Measurements from ENCODE around the gene LGI2.
A peak's percentile ranks its signal among the peaks of the same experiment; 100 is the strongest.
"Not testable (repeated sequence)": the region's sequence is repeated elsewhere in the genome, so short reads cannot be mapped to it uniquely, and the experiment has no call there.

Gene LGI2

DNA sequence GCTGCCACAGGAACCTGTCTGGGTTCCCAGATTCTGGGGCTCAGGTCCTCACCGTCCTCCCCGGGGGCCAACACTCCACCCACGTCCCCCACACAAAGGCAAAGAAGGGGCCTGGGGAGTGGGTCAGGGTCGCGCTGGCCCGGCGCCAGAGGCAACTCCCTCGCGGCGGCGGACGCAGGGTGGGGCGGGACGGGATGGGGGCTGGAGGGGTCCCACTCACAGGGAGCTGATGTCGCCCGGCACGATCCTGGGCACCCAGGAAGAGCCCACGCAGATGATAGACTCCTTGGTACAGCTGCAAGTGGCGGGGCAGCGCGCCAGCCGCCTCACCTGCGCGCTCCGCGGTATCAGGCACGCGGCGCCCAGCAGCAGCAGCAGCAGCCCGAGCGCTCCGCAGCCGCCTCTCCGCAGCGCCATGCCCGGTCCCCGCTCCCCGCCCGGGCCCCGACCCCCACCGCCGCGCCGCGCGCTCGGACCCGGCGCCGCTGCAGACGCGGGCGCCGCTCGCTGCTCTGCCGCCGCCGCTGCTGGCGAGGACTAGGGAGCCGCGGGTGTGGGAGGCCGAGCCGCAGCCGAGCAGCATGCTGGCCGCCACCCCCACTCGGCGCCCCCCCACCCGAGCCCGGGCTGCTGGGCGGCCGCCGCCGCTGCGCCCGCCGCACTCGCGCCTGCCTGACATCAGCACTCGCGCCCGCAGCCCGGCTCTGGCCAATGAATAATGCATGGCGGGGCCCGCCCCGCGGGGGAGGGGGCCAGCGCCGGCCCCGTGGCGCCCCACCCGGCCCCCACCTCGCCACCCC, at the start of gene LGI2:
LGI2 (minus strand) TSS at position 670 of the 800 bp plus-strand sequence; CDS start at position 417, 253 bp downstream.
- peak; percentile 67 for DNase-seq

DNA sequence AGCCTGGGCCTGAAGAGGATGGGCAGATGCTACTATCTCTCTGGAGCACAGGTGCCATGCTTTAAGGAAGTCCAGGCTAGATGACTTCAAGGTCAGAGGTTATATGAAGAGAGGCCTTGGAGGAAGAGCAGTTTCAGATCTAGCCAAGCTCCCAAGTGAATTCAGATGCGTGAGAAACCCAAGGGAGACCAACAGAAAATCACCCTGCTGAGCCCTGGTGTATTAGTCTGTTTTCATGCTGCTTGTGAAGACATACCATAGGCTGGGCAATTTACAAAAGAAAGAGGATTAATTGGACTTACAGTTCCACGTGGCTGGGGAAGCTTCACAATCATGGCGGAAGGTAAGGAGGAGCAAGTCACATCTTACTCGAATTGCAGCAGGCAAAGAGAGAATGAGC, 47.8 kb upstream of the LGI2 start:
- no peak for DNase-seq

DNA sequence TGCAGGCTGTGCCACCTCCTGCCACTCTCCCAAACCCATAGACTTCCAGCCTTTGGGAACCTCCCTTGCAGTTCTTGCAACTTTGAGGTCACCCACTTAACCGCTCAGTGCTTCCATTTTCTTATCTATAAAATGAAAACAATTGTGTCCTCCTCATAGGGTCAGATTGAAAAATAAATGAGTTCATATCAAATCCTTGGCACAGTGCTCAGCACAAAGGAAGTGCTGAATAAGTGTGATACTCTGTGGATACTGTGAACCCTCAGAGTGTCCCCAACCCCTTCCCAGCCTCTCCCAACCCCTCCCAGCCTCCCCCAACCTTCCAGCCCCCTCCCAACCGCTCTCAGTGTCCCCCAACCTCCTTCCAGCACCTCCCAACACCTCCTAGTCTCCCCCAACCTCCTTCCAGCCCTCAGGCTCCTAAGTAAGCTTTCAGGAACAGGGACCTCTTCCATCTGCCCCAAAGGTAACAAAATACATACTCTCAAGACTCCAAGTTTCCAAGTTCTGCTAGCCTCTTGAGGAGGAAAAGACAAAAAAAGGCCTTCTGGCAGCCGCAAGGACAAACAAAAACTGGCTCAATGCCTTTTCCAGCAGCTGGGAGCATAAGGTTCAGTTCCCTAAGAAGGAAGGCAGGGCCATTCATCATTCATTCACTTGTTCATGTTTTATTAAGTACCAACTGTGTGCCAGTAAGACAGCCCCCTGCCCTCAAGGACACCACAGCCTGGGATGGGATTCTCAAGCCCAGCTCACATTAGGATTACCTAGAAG, 46.1 kb upstream of the LGI2 start:
- DNase-seq, result no peak

GRCh38 chr4:25075851-25076250, 45.1 kb upstream of the LGI2 start:
- no peak for DNase-seq

- no peak for DNase-seq
These were observed 44.4 kb upstream of the LGI2 start for GRCh38 chr4:25075129-25075528.

DNA sequence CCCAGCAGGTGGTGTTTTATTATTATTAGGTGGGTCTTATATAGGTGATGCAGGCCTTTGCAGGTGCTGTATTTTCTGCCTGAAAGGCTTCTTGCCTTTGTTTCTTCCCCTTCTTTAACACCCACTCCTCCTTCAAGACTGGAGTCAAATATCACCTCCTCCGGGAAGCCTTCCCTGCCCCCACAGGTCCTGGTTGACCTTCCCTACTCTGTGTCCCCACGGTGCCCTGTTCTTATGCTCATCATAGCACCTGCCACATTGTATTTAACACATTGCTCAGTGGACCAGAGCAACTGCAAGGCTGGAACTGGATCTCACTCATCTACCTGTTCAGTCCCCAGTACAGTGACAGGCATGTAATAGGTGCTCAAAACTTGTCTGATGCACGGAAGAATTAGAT, 39.8 kb upstream of the LGI2 start:
- no peak for DNase-seq

DNA sequence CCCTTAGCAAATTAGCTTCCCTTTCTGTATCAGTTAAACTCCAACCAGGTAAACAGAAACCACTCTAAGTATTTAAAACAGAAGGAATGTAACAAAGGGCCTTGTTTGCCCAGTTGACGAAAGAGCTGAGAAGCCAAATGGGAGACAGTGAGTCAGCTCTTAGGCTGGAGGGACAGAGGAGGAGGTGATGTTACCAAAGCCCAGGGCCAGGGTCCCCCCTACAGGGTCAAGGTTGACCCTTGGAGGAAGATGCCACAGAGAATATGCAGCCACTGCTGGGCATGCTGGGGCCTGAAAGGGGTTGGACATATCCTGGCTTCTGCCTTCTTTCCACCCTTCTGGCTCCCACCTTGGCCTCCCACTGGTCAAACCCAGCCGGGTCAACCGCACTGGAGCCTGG, 38.3 kb upstream of the LGI2 start:
- DNase-seq, result no peak

- DNase-seq, result no peak
These were observed 37.6 kb upstream of the LGI2 start for GRCh38 chr4:25068386-25068785.

DNA sequence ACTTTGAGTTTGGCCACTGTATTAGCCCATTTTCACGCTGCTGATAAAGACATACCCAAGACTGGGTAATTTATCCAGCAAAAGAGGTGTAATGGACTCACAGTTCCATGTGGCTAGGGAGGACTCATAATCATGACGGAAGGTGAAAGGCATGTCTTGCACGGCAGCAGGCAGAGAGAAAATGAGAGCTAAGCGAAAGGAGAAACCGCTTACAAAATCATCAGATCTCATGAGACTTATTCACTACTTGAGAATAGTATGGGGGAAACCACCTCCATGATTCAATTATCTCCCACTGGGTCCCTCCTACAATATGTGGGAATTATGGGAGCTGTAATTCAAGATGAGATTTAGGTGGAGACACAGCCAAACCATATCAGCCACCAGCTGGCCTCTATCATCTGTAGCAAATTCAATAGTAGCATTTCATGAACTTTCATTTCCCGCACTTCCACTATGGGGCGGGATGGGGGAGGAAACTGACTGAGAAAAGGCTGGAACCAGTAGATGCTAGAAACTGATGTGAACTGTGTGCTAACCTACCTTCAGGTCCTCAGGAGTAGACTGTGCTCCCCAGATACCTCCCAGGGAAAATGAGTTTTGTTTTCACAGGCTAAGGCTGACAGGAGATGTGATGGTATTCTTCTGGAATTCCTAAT, 35.3 kb upstream of the LGI2 start:
- no peak for DNase-seq

GRCh38 chr4:25065431-25065858, 34.7 kb upstream of the LGI2 start:
- DNase-seq, result no peak

DNA sequence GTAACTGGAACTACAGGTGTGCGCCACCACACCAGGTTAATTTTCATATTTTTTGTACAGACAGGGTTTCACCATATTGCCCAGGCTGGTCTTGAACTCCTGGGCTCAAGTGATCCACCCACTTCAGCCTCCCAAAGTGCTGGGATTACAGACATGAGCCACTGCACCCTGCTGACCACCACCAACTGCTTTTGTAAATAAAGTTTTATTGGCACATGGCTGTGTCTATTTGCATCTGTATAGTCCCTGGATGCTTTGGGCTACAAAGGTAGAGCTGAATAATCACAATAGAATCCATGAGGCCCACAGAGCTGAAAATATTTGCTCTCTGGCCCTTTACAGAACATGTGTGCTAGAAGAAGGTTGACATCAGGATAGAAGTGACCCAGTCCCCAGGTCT, 33.7 kb upstream of the LGI2 start:
- DNase-seq, result not testable (repeated sequence)

GRCh38 chr4:25063116-25063515, 32.4 kb upstream of the LGI2 start:
- DNase-seq, result no peak

- DNase-seq, result no peak
These were observed 31.4 kb upstream of the LGI2 start for GRCh38 chr4:25062098-25062497.

GRCh38 chr4:25061602-25062001, 30.9 kb upstream of the LGI2 start:
- DNase-seq, result no peak

DNA sequence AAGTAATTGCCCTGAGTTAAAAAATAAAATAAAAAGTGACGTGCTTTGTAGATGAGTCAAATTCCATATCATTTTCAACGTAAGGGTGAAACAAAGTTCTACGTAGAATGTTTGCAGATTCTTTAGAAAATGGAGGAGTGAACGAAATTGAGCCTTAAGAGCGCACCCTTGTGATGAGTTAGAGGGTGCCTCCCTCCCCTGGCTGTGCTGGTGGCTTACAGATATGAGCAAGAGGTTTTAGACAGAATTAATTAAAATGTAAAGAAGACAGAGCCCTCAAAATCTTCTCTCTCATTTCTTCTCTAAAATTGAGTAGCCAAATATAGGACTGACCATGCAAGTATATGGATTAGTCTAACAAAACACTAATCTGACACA, 30.2 kb upstream of the LGI2 start:
- DNase-seq, result no peak

DNA sequence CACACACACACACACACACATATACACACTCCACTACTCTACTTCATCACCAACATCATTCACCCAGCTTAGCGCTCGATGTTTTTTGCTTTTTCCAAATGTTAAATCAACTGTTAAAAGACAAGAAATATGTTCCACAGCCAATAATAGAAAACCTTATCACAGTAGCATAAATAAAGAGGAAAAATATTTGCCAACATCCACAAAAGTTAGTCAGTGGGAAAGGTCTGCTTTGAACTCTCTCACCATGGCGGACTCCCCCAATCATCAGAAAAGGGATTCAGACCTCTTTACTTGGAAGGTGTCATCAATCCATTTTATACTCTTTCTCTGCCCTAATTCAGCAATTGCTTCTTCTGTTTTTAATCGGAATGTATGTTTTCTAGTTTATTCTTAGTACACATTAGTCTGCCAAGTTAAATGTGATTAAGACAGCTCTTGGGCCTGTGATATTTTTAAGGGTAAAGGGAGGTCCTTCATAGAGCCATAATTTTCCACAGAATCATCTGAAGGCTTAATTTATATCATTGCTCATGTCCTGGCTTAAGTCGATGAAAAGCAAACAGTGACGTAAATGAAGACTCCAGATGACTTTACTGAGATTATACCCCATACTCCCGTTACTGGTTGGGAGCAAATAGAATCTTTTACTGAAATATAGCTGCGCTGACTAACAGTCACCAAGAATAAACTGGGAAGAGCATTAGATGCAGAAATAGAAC, 29.7 kb upstream of the LGI2 start:
- DNase-seq, result no peak

- DNase-seq, result no peak
These were observed 29.0 kb upstream of the LGI2 start for GRCh38 chr4:25059791-25060190.

GRCh38 chr4:25058796-25059195, 28.1 kb upstream of the LGI2 start:
- DNase-seq, result no peak

DNA sequence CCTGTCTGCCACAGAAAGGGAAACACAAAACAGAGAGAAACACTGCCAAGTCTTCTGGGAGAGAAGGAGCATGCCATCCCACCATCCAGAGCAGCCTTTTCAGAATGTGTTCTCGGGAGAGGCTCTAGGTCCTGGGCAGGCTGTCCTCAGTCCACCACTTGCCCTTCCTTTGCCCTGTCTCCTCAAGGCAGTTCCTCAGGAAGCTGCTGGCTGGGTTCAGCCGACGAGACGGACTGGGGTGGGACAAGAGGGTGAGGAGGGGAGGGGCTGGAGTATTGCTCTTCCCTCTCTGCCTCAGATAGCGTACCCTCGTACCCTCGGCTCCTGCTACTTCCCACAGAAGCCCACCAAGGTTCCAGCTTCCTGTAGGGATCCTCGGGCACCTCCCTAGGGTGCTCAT, 26.6 kb upstream of the LGI2 start:
- no peak for DNase-seq

DNA sequence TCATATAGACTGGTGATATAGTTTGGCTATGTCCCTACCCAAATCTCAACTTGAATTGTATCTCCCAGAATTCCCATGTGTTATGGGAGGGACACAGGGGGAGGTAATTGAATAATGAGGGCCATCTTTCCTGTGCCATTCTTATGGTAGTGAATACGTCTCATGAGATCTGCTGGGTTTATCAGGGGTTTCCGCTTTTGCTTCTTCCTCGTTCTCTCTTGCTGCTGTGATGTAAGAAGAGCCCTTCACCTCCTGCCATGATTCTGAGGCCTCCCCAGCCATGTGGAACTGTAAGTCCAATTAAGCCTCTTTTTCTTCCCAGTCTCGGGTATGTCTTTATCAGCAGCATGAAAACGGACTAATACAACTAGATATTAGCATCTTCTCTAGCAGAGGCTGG, 21.3 kb upstream of the LGI2 start:
- DNase-seq, result not testable (repeated sequence)

- no peak for DNase-seq
These were observed 20.8 kb upstream of the LGI2 start for GRCh38 chr4:25051534-25051933.

GRCh38 chr4:25050370-25051078, 19.8 kb upstream of the LGI2 start:
- DNase-seq, result no peak
